Anterior cingulate cortex (tissue), 58 donors: Measurements from ENCODE around the gene TTF2.
A peak's percentile ranks its signal among the peaks of the same experiment; 100 is the strongest.
"Not testable (repeated sequence)": the region's sequence is repeated elsewhere in the genome, so short reads cannot be mapped to it uniquely, and the experiment has no call there.

Source experiments
- DNase-seq, 58 donors: peaks; one replicate each; lab custom pipeline; 2025; lab: John Stamatoyannopoulos, UW

TTF2 gene

GRCh38 chr1:117087686-117088085 is 27.6 kb downstream of the TTF2 start:
- no peak for DNase-seq

GRCh38 chr1:117089996-117090395 is 29.9 kb downstream of the TTF2 start:
- DNase-seq = no peak

- no peak for DNase-seq
Observed at GRCh38 chr1:117092594-117092993, 32.5 kb downstream of the TTF2 start.

GRCh38 chr1:117093091-117093534 is 33.0 kb downstream of the TTF2 start:
- peak in 28 of 58 donors; percentile 3 to 77 (median 26) for DNase-seq

GRCh38 chr1:117093870-117094621 is 33.9 kb downstream of the TTF2 start:
- DNase-seq = peak in 9 of 58 donors; percentile 5 to 57 (median 10)

GRCh38 chr1:117094841-117095604 is 34.9 kb downstream of the TTF2 start:
- DNase-seq = no peak

- DNase-seq = no peak
Observed at GRCh38 chr1:117096951-117097408, 36.9 kb downstream of the TTF2 start.

GRCh38 chr1:117097443-117097842 is 37.3 kb downstream of the TTF2 start:
- DNase-seq = peak in 3 of 58 donors; percentile 3 to 25 (median 9)

GRCh38 chr1:117098287-117098890 is 38.3 kb downstream of the TTF2 start:
- DNase-seq = no peak

- DNase-seq = no peak
Observed at GRCh38 chr1:117101334-117101733, 41.2 kb downstream of the TTF2 start.

GRCh38 chr1:117101858-117102257 is 41.7 kb downstream of the TTF2 start:
- not testable (repeated sequence) for DNase-seq

GRCh38 chr1:117104986-117105385 is 44.9 kb downstream of the TTF2 start:
- DNase-seq = no peak

- DNase-seq = no peak
Observed at GRCh38 chr1:117105722-117106121, 45.6 kb downstream of the TTF2 start.

GRCh38 chr1:117106478-117106877 is 46.4 kb downstream of the TTF2 start:
- DNase-seq = no peak

- DNase-seq = no peak
Observed at GRCh38 chr1:117107364-117107763, 47.2 kb downstream of the TTF2 start.

- no peak for DNase-seq
Observed at GRCh38 chr1:117110774-117111173, 50.6 kb downstream of the TTF2 start.

- no peak for DNase-seq
Observed at GRCh38 chr1:117112047-117112717, 52.1 kb downstream of the TTF2 start.

GRCh38 chr1:117113199-117113598 is 53.1 kb downstream of the TTF2 start:
- DNase-seq = peak in 39 of 58 donors; percentile 4 to 77 (median 31)

GRCh38 chr1:117114877-117115276 is 54.8 kb downstream of the TTF2 start:
- DNase-seq = no peak

- DNase-seq = no peak
Observed at GRCh38 chr1:117116090-117116783, 56.1 kb downstream of the TTF2 start.
